Small intestine (tissue), 7 donors: ENCODE data around the gene C3orf20. TPM values are rescaled to one million over a fixed set of nuclear protein-coding genes. Genes with fewer than 3 reads are reported as not detected.

Source experiments
- DNase-seq, 2 donors: peaks; one replicate each; pipeline versions ENCODE4 v3.0.0 to v3.0.0-alpha.2; 2013
- FAIRE-seq: peaks from 2 replicates; lab custom pipeline; 2012; peaks lifted over from hg19 to GRCh38; lab: Jason Lieb, UNC
- H3K27ac ChIP-seq, 3 donors: one replicate each; pipeline ENCODE4 v1.5.1; 2013; ENCODE audit warnings: low read length in 2 of 3, mild to moderate bottlenecking in 2 of 3, control low read depth in 1 of 3, inconsistent platforms in 1 of 3, low read depth in 1 of 3, moderate library complexity in 1 of 3
- H3K27me3 ChIP-seq, 3 donors: one replicate each; pipeline ENCODE4 v1.6.1; 2013; ENCODE audit warnings: low read length in 3 of 3, inconsistent platforms in 1 of 3; ENCODE audit not compliant: control insufficient read depth in 3 of 3, insufficient read depth in 3 of 3
- H3K36me3 ChIP-seq, 3 donors: one replicate each; pipeline ENCODE4 v1.6.1; 2013; ENCODE audit warnings: low read length in 3 of 3, inconsistent platforms in 1 of 3, low read depth in 1 of 3, mild to moderate bottlenecking in 1 of 3, moderate library complexity in 1 of 3; ENCODE audit not compliant: control insufficient read depth in 3 of 3, insufficient read depth in 2 of 3
- H3K4me1 ChIP-seq, 3 donors: one replicate each; pipeline ENCODE4 v1.6.1; 2013; ENCODE audit warnings: low read length in 2 of 3, inconsistent platforms in 1 of 3, low read depth in 1 of 3, mild to moderate bottlenecking in 1 of 3, moderate library complexity in 1 of 3; ENCODE audit not compliant: control insufficient read depth in 3 of 3, insufficient read depth in 2 of 3
- H3K4me3 ChIP-seq, 3 donors: one replicate each; pipeline ENCODE4 v1.5.1; 2013; ENCODE audit warnings: low read length in 3 of 3, control low read depth in 1 of 3, inconsistent platforms in 1 of 3, low read depth in 1 of 3, mild to moderate bottlenecking in 1 of 3, moderate library complexity in 1 of 3
- H3K9me3 ChIP-seq, 2 donors: one replicate each; pipeline ENCODE4 v1.6.1; 2013; ENCODE audit warnings: low read depth in 1 of 2, low read length in 1 of 2; ENCODE audit not compliant: control insufficient read depth in 2 of 2, insufficient read depth in 1 of 2
- WGBS, 3 donors: extraction: QIAGEN DNeasy Blood & Tissue Kit; methylation state at CpG; one replicate each; pipeline ENCODE4 v1.1.7; 2013; 5-methylcytosine and 5-hydroxymethylcytosine counted together
- polyA plus RNA-seq, 4 donors: library from polyadenylated mRNA; stranded (reverse) in 3 of 4; unstranded in 1 of 4; fragments of 200-250 nt in 3 of 4; fragments of 120-200 nt in 1 of 4; gene quantifications; one replicate each; pipeline versions ENCODE4 v1.2.1 to v1.2.3, GENCODE V29; 2013
- donor health status: healthy with polysubstance abuse.
- donor health status: control.
- donor health status: control.
- donor health status: Bipolar disorder and iron deficiency.
- donor health status: healthy.

C3orf20 gene
- polyA plus RNA-seq, 4 donors = 0.01 to 0.07 TPM; not detected in 2

GRCh38 chr3:14680115-14680514, 5.2 kb downstream of the C3orf20 start:
- Histone ChIP-seq H3K36me3 (peaks cover 0 to under 1% (median 0%) of the 10 kb centered on the region in 3 donors), H3K27me3 (no peaks in the 10 kb centered on the region), H3K4me1 (no peaks in the 10 kb centered on the region), H3K9me3 (peaks cover 0 to 3% of the 10 kb centered on the region in 2 donors), H3K27ac (no peak overlapping the region), H3K4me3 (no peak overlapping the region)
- WGBS, 3 donors = 90 to 100% (median 93%) methylated on average over 1 of the region's 1 CpG
- DNase-seq (no peak), FAIRE-seq (no peak)

- H3K36me3 ChIP-seq = no peaks in the 10 kb centered on the region
- WGBS, 3 donors = 48 to 64% (median 56%) methylated on average over 2 of the region's 2 CpGs
- peaks cover 0 to 3% of the 10 kb centered on the region in 2 donors for H3K9me3 ChIP-seq
- FAIRE-seq (no peak), DNase-seq (no peak)
- H3K4me1 ChIP-seq = no peaks in the 10 kb centered on the region
- no peak overlapping the region for H3K27ac ChIP-seq
- H3K27me3 ChIP-seq = no peaks in the 10 kb centered on the region
- no peak overlapping the region for H3K4me3 ChIP-seq
Observed at GRCh38 chr3:14680716-14681115, 5.8 kb downstream of the C3orf20 start.

GRCh38 chr3:14684447-14684846, 9.5 kb downstream of the C3orf20 start:
- WGBS, 3 donors = 95 to 96% (median 95%) methylated on average over 4 of the region's 4 CpGs
- FAIRE-seq = no peak

GRCh38 chr3:14685179-14685578, 10.2 kb downstream of the C3orf20 start:
- no peaks in the 10 kb centered on the region for H3K27me3 ChIP-seq
- H3K4me3 ChIP-seq = no peak overlapping the region
- FAIRE-seq = no peak
- no peaks in the 10 kb centered on the region for H3K36me3 ChIP-seq
- WGBS, 3 donors = 36 to 64% (median 45%) methylated on average over 2 to 4 of the region's 4 CpGs
- no peaks in the 10 kb centered on the region for H3K4me1 ChIP-seq
- no peak overlapping the region for H3K27ac ChIP-seq
- no peak for DNase-seq
- H3K9me3 ChIP-seq = peaks cover 0 to 3% of the 10 kb centered on the region in 2 donors

More at GRCh38 chr3:14684447-14684846, 9.5 kb downstream of the C3orf20 start:
- no peaks in the 10 kb centered on the region for H3K36me3 ChIP-seq
- H3K4me1 ChIP-seq = no peaks in the 10 kb centered on the region
- H3K4me3 ChIP-seq = no peak overlapping the region
- peaks cover 0 to 3% of the 10 kb centered on the region in 2 donors for H3K9me3 ChIP-seq
- no peak for DNase-seq
- no peak overlapping the region for H3K27ac ChIP-seq
- H3K27me3 ChIP-seq = no peaks in the 10 kb centered on the region

GRCh38 chr3:14687360-14687759, 12.4 kb downstream of the C3orf20 start:
- H3K27ac ChIP-seq = no peak overlapping the region
- no peaks in the 10 kb centered on the region for H3K27me3 ChIP-seq
- no peaks in the 10 kb centered on the region for H3K36me3 ChIP-seq
- DNase-seq (no peak), FAIRE-seq (no peak)
- no peaks in the 10 kb centered on the region for H3K4me1 ChIP-seq
- no peak overlapping the region for H3K4me3 ChIP-seq
- WGBS, 3 donors = 50 to 59% (median 59%) methylated on average over 3 of the region's 3 CpGs
- no peaks in the 10 kb centered on the region for H3K9me3 ChIP-seq

- 64 to 78% (median 65%) methylated on average over 2 of the region's 2 CpGs for WGBS, 3 donors
- Histone ChIP-seq H3K4me1 (no peaks in the 10 kb centered on the region), H3K27ac (no peak overlapping the region), H3K27me3 (no peaks in the 10 kb centered on the region), H3K9me3 (no peaks in the 10 kb centered on the region), H3K4me3 (no peak overlapping the region), H3K36me3 (no peaks in the 10 kb centered on the region)
- DNase-seq (no peak), FAIRE-seq (no peak)
Observed at GRCh38 chr3:14688525-14688924, 13.6 kb downstream of the C3orf20 start.

- no peak for FAIRE-seq
- H3K36me3 ChIP-seq = no peaks in the 10 kb centered on the region
- 62 to 85% (median 65%) methylated on average over 7 of the region's 7 CpGs for WGBS, 3 donors
Observed at GRCh38 chr3:14689247-14689980, 14.5 kb downstream of the C3orf20 start.

GRCh38 chr3:14691239-14691638, 16.3 kb downstream of the C3orf20 start:
- Histone ChIP-seq H3K4me1 (no peaks in the 10 kb centered on the region), H3K36me3 (no peaks in the 10 kb centered on the region), H3K9me3 (no peaks in the 10 kb centered on the region), H3K27ac (no peak overlapping the region), H3K27me3 (no peaks in the 10 kb centered on the region), H3K4me3 (no peak overlapping the region)
- DNase-seq (no peak), FAIRE-seq (no peak)
- WGBS, 3 donors = 82 to 92% (median 84%) methylated on average over 4 of the region's 4 CpGs

More at GRCh38 chr3:14689247-14689980, 14.5 kb downstream of the C3orf20 start:
- no peak overlapping the region for H3K27ac ChIP-seq
- no peaks in the 10 kb centered on the region for H3K4me1 ChIP-seq
- no peaks in the 10 kb centered on the region for H3K9me3 ChIP-seq
- no peaks in the 10 kb centered on the region for H3K27me3 ChIP-seq
- H3K4me3 ChIP-seq = no peak overlapping the region
- DNase-seq = no peak
